ENCODE results near the gene ENPP3. TPM values are rescaled to one million over a fixed set of nuclear protein-coding genes. Genes with fewer than 3 reads are reported as not detected.

Gene ENPP3
- total RNA-seq, 1 experiment from 2014 or later = 0.15 TPM

GRCh38 chr6:131792091-131792496 is 155.0 kb downstream of the ENPP3 start:
- no peak overlapping the region for H2BK120ac ChIP-seq (ENCODE audit: low read depth, low read length, poor library complexity, severe bottlenecking)
- H2BK5ac ChIP-seq (ENCODE audit: insufficient read length, low read length) = no peak overlapping the region
- peak; percentile 49 for TF ChIP-seq CTCF (conservative IDR thresholded peaks at IDR 0.05)
- no peak overlapping the region for H3K56ac ChIP-seq (ENCODE audit: insufficient read length, low read depth, low read length)
- H3K27me3 ChIP-seq (ENCODE audit: insufficient read depth, low read length) = no peaks in the 10 kb centered on the region
- no peak overlapping the region for H3K4ac ChIP-seq (ENCODE audit: low read depth, low read length)
- H3K23me2 ChIP-seq (ENCODE audit: insufficient read length, low read depth, low read length, poor library complexity, severe bottlenecking) = no peaks in the 10 kb centered on the region
- H3K79me2 ChIP-seq (ENCODE audit: insufficient read depth, low read length) = no peaks in the 10 kb centered on the region
- Mint-ChIP-seq H3K27ac (no peak overlapping the region), H3K9me3 (no peaks in the 10 kb centered on the region), H3K36me3 (ENCODE audit: insufficient read depth in 1 of 3, low read depth in 3 of 3) (no peaks in the 10 kb centered on the region), H3K27me3 (ENCODE audit: low read depth) (peaks cover 7% of the 10 kb centered on the region), H3K4me3 (no peak overlapping the region), H3K4me1 (peaks cover 21 to 29% of the 10 kb centered on the region in 2 experiments)
- no peaks in the 10 kb centered on the region for H4K20me1 ChIP-seq (ENCODE audit: control insufficient read depth, insufficient read depth, insufficient read length)
- H2BK15ac ChIP-seq (ENCODE audit: low read depth, low read length) = no peak overlapping the region
- no peak overlapping the region for H2BK12ac ChIP-seq (ENCODE audit: insufficient read length, low read depth, low read length)
- H3K9ac ChIP-seq (ENCODE audit: extremely low read depth, insufficient read length, low read length) = no peak overlapping the region
- no CpG with 5 or more reads among the region's 6 CpGs for WGBS (ENCODE audit: extremely low coverage, insufficient read length, low lambda C conversion rate)
- H3K79me1 ChIP-seq (ENCODE audit: insufficient read depth, low read depth, low read length, poor library complexity, severe bottlenecking) = no peaks in the 10 kb centered on the region
- no peak overlapping the region for H3K27ac ChIP-seq (ENCODE audit: insufficient read length, low read depth, low read length)
- no peak overlapping the region for H3K23ac ChIP-seq (ENCODE audit: insufficient read length, low read depth, low read length)
- H3T11ph ChIP-seq (ENCODE audit: low read length) = no peak overlapping the region
- H3K4me2 ChIP-seq (ENCODE audit: insufficient read depth, insufficient read length, low read length) = no peak overlapping the region
- H3K9me3 ChIP-seq (ENCODE audit: control insufficient read depth, low read depth, low read length) = no peaks in the 10 kb centered on the region
- peak; percentile 50 for DNase-seq
- no peaks in the 10 kb centered on the region for H3K4me1 ChIP-seq (ENCODE audit: insufficient read depth, low read length)
- H2AFZ ChIP-seq (ENCODE audit: low read length) = no peak overlapping the region
- H2BK20ac ChIP-seq (ENCODE audit: low read depth, low read length, poor library complexity, severe bottlenecking) = no peak overlapping the region
- no peak overlapping the region for H3K14ac ChIP-seq (ENCODE audit: insufficient read depth, low read length)
- H3K18ac ChIP-seq (ENCODE audit: insufficient read length, low read depth, low read length) = no peak overlapping the region
- no peak overlapping the region for H4K8ac ChIP-seq (replicated peaks; ENCODE audit: insufficient read length, low read depth, low read length)
- no peak overlapping the region for H4K5ac ChIP-seq (ENCODE audit: insufficient read length, low read depth, low read length)
- H2AK5ac ChIP-seq (ENCODE audit: insufficient read length, low read length) = no peak overlapping the region
- no peak overlapping the region for H4K91ac ChIP-seq (ENCODE audit: insufficient read length, low read depth, low read length)

All from H9 (cell line).